ENCODE results near the gene FOXC2.

GRCh38 chr16:86584726-86585721 is 18.4 kb downstream of the FOXC2 start:
- no peak for TF ChIP-seq CTCF (IDR thresholded peaks at IDR 0.05)
- TF ChIP-seq POLR2A (IDR thresholded peaks at IDR 0.05) = no peak

All from heart left ventricle (tissue), 13 donors.